HG03060 (cell line): Measurements from ENCODE around the gene RPL36AL.

ENCODE experiments used
- ATAC-seq: cut with Tn5 transposase; IDR thresholded peaks from one replicate; pipeline ENCODE4 v1.9.1; 2021; ENCODE audit warnings: low read depth, moderate number of reproducible peaks; ENCODE audit not compliant: unreplicated experiment

Gene RPL36AL

DNA sequence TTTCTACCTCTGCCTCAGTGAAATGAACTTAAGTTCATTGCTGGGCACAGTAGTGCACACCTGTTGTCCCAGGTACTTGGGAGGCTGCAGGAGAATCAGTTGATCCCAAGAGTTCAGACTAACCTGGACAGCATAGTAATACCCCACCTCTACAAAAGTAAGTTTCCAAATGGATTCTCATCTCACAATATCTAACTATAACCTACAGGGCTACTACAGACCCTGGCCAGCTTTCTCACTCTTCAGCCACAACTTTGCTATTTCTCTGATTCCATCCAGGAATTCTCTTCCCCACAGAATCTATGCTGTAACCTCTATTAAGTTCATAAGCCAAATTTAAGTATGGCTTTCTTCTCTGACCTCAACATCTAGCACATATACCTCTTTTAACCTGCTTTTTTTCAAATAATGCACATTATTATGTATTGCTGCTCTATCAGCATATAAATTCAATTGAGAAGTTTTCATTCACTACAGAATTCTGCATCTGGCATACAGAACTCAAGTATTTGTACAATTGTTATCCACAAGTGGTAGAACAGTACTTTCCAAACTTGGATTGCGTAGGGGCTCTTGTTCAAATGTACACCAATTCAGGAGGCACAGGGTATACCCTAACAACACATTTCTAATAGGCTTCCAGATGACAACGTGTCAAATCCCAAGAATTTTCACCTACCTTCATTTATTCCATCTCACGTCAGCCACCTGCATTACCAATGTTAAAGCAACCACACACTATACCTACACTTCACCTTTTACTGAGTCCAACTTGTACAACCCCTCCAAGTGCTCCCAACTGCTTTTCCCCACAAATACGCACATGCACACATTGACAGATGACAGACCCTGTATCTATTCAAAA is 38.1 kb downstream of the RPL36AL start:
- ATAC-seq, result no peak

DNA sequence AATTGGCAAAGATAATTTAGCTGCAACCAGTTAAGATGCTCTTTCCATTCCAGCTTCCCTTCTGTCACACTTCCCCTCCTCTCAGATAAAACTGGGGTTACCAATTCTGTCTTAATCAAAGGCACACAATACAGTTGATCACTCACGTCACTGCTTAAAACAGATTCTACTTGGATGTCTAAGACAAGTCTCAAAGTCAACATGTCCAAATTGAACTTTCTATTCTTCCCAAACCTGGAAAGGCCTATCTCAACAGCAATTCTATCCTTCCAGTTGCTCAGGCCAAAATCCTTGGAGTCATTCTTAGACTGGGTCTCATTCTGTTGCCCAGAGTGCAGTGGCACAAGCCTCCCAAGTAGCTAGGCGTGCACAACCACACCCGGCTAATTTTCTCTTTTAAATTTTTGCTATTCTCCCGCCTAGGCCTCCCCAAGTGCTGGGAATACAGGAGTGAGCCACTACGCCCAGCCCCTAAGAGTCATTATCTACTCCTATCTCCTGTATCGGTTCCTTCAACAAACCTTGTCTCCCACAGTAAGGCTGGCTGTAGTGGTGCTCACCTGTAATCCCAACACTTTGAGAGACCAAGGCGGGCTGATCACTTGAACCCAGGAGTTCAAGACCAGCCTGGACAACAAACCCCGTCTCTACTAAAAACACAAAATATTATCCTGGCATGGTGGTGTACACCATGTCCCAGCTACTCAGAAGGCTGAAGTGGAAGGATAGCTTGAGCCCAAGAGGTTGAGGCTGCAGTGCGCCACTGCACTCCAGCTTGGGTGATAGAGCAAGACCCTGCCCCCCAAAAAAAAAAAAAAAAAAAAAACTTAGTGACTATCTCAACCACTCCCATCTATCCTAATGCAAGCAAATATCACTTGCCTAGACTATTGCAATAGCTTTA is 39.0 kb downstream of the RPL36AL start:
- no peak for ATAC-seq

DNA sequence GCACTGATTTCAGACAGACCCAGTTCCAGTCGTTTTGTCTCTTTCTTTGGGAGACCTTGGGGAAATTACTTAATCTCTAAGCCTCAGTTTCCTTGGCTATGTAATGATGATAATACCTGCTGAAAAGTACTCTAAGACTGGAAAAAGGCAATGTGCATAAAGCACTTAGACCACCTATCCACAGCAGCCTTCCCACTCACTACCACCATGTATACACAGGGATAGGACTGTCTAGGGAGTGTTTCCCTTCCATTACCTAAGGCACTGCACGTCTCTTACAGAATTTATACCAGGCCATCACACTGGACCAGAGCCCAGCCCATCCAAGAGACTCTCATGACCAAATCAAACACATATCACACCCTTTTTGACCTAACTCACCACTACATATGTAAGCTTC is 40.6 kb downstream of the RPL36AL start:
- no peak for ATAC-seq

DNA sequence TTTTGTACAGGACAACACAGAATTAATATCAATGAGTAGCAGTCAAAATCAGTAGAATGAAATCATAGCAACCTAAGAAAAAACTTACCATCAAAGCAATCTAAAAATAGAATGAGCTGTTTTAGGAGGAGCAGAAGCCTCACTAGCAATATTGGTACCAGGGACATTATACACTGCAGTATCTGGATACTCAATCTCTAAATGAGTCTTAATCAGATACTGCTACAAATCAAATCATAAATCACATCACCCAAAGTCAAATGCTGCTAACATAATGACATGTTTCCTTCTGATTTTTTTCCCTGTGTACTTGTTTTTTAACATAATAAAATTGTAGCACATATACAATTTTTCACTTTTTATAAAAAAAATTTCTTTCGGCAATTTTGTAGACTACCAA is 42.3 kb downstream of the RPL36AL start:
- no peak for ATAC-seq

DNA sequence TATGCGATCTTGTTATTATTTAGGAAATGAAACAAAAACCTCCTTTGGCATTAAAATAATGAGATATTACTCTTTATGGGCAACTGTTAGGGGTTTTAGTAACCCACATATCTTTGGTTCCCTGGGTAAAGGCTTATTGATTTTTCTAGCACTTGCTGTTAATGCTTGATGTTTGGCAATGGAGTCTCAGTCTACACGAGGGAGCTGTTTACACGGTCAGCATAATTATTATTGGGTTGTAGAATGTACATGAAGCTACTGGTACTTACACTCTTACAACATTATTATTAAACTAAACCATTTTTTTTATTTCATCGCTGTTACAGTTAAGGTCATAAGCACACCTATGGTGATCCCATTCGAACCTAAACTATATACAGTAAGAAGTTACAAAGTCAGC is 46.4 kb downstream of the RPL36AL start:
- ATAC-seq, result no peak

DNA sequence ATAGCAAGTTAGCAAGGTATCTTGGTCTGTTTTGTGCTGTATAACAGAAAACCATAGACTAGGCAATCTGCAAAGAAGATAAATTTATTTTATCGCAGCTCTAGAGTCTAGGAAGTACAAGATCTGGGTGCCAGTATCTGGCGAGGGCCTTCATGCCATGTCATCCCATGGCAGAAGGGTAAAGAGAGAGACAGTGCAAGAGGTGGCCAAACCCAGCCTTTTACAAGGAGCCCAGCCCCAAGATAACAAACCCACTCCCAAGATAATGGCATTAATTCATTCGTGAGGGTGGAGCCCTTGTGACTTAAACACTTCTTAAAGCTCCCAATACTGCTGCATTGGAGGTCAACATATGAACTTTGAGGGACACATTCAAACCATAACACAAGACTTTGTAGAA is 51.1 kb downstream of the RPL36AL start:
- ATAC-seq, result no peak
